ENCODE data around the gene EPHB2.

Gene EPHB2

GRCh38 chr1:22953057-22953739 is 242.6 kb downstream of the EPHB2 start:
- DNase-seq (ENCODE audit: low read depth): no peak

DNA sequence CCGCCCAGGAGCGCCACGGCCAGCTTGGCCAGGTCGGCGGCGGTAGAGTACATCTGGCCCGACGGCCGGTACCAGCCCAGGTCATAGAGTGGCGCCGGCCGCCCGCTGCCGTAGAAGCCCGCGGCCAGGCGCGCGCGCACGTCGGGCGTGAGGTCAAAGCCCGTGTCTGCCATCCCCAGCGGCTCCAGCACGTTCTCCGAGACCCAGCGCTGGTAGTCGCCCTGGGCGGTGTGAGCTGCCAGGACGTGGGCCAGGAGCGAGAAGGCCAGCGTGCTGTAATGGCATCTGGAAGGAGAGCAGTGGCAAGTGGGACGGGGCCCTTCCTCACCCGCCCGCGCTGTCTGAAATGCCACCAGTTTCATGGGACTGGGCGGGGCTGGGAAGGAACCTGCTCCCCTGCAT is 243.1 kb downstream of the EPHB2 start:
- no peak for DNase-seq (ENCODE audit: low read depth)

DNA sequence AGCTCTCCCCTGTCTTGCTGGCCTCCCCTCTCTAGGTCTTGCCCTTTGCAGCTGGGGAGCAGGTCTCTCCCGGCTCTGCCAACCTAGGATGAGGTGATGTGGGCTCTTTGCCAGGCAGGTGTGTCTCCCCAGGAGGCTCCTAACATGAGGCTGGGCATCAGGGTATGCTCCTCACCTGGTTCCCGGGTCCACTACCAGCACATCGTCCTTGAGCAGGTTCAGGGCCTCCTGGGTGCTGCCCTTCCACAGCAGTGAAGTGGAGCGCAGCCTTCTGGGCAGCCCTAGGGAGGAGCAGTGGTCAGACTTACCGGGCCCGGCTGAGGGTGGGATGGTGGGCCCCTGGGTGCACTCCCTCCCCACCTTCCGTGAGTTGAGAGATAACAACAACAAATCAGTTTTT is 244.5 kb downstream of the EPHB2 start:
- DNase-seq (ENCODE audit: low read depth): no peak

DNA sequence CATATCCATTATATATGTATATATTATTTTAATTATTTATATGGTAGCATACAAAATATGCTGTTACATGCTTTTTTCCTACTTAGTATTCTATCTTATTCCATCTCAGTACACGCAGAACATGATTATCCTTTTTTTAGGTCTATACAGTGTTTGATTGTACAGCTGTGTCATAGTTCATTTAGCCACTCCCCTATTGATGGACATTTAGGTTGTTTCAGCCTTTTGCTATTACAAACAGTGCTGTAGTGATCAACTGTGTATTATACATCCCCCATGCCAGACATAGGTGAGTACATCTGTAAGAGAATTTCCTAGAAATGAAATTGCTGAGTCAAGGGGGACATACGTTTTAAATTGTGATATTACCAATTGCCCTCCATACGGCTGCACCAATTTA is 246.4 kb downstream of the EPHB2 start:
- no peak for DNase-seq (ENCODE audit: low read depth)

- no peak for DNase-seq (ENCODE audit: low read depth)
Measured at GRCh38 chr1:22958556-22958955, 247.9 kb downstream of the EPHB2 start.

GRCh38 chr1:22959545-22960360 is 249.1 kb downstream of the EPHB2 start:
- DNase-seq (ENCODE audit: low read depth): no peak

DNA sequence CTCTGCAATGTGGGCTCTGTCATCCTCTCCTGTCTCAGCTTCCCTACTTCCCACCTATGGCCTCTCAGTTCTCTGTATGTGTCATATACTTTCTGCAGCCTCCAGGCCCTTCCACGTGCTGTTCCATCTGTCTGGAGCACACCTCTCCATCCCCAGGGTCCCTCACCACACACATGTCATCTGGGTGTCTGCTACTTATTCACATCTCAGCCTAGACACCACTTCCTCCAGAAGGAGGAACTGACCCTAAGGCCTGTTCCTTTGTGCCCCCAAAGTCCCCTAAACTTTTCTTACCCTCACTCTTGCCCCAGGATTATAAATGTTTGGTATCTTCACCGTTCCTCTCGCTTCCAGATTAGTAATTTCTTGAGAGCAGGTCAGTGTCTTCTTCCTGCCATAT is 251.9 kb downstream of the EPHB2 start:
- DNase-seq (ENCODE audit: low read depth): no peak

GRCh38 chr1:22963044-22963677 is 252.5 kb downstream of the EPHB2 start:
- DNase-seq (ENCODE audit: low read depth): no peak

DNA sequence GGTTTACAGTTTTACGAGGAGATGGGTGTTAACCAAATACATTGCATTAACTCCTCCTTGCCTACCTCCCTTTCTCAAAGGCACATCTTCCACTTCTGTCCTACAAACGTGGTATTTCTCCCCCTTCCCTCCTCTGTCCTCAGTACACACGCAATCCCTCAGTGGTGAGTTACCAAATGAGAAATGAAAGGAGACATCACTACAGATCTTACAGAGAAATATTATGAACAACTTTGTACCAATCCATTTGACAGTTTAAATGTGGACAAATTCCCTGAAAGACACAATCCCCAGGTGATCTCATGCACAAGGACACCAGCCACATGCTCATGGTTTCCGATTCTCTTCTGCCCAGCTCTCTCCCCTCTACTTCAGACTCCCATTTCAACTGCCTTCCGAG is 255.7 kb downstream of the EPHB2 start:
- no peak for DNase-seq (ENCODE audit: low read depth)

- DNase-seq (ENCODE audit: low read depth): no peak
Measured at GRCh38 chr1:22967833-22968232, 257.2 kb downstream of the EPHB2 start.

GRCh38 chr1:22969304-22969709 is 258.7 kb downstream of the EPHB2 start:
- DNase-seq (ENCODE audit: low read depth): no peak

- no peak for DNase-seq (ENCODE audit: low read depth)
Measured at GRCh38 chr1:22970096-22970495, 259.5 kb downstream of the EPHB2 start.
